Frontal cortex (tissue), 4 donors: Measurements from ENCODE around the gene RBM22. TPM values are rescaled to one million over a fixed set of nuclear protein-coding genes. Genes with fewer than 3 reads are reported as not detected.
A peak's percentile ranks its signal among the peaks of the same experiment; 100 is the strongest.

Experiments used
- DNase-seq, 2 donors: peaks; one replicate each; pipeline ENCODE4 v3.0.0; 2012; ENCODE audit warnings: low spot score in 2 of 2
- FAIRE-seq: peaks from 2 replicates; lab custom pipeline; 2012; peaks lifted over from hg19 to GRCh38; lab: Jason Lieb, UNC
- total RNA-seq: library from RNA; depleted of rRNA; stranded (reverse); fragments of >200 nt; gene quantifications from one replicate; pipeline ENCODE4 v1.2.3, GENCODE V29; 2014
- donor health status: control.
- donor health status: control.
- donor health status: control.

RBM22 gene
- total RNA-seq, 1 donor from 2014 or later, result 25.3 TPM

DNA sequence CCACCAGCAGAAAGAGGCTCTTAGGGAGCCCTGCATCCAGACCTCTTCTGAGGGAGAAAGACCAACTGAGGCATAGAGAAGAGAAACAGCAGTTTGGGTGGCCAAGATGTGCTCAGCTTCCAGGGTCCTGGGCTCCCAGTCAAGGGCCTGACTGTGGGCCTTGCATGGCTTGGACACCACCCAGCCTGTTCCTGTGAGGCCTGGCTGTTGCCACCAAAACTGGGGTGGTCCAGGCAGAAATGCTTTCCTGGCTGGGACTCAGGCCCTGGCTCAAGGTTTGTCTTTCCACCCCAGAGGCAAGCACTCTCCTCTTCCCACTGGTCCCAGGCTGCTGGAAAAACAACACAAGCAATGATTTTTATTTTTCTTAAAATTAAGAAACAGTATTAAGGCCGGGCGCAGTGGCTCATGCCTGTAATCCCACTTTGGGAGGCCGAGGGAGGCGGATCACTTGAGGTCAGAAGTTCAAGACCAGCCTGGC is 26.5 kb downstream of the RBM22 start:
- no peak for FAIRE-seq
- DNase-seq, result no peak

DNA sequence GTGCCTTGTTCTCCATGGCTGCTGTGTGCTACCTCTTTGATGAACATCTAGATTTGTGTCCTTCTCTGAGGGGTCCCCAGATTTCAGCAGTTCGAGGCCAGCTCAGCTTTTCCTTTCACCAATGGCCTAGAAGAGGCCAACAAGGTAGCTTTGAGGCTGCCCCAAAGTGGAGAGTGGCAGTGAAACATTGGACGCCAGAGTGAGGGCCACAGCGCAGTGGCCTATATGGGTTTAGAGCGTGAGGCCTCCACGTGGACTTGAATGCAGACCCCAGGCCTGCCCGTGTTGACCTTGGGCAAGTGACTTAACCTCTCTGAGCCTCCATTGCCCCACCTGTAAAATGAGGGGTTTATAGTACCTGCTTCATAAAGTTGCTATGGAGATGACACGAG is 28.0 kb downstream of the RBM22 start:
- FAIRE-seq (no peak), DNase-seq (peak in 1 of 2 donors; percentile 8)

DNA sequence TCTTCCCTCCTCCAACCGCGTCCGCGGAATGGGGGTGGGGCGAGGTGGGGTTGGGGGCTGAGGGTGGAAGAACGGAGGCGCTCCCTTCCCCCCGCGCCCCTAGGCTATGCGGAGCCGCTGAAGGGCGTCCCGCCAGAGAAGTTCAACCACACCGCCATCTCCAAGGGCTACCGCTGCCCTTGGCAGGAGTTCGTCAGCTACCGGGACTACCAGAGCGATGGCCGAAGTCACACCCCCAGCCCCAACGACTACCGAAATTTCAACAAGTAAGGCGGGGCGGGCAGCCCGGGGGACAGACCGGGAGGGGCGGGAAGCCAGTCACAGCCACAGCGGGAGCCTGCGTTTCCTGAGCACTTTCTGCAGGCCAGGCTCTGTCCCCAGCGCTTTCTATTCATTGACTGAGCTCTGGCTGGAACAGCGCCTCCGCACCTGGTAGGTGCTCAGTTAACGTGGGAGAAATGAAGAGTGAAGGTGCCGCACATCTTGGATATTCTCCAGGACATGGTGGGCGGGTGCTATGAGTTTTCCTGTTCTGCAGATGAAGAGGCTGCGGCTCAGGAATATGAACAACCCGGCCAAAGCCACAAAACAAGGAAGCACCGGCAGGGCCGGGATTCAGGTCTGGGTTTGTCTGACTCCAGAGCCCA is 28.5 kb downstream of the RBM22 start:
- DNase-seq, result peak; percentile 38 to 60
- no peak for FAIRE-seq

DNA sequence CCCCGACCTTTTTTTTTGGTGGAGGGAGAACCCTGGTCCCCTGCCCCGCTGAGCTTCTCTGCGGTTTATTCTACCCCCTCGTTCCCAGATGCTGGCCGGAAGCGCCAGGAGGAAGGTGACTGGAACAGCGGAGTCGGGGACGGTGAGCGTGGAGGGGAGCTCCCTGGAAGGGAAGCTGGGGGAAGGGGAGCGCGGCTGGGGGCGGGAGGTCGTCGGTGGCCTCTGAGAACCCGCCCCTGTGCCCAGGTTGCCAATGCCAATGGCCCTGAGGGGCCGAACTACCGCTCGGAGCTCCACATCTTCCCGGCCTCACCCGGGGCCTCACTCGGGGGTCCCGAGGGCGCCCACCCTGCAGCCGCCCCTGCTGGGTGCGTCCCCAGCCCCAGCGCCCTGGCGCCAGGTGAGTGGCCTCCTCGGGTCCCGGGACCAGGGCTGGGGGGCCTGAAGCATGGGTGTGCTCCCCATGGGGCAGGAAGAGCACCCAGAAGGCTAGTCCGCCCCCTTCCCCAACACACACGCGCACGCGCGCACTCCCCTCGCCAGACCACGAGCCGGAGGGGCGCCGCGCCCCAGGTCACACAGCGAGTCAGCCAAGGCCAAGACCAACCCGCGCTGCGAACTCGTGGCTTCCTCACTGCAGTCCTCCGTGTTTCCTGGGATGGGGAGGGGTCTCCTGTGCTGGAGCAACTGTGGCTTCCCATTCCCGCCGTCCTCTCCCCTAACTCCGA is 29.2 kb downstream of the RBM22 start:
- DNase-seq (peak in 1 of 2 donors; percentile 16), FAIRE-seq (no peak)

DNA sequence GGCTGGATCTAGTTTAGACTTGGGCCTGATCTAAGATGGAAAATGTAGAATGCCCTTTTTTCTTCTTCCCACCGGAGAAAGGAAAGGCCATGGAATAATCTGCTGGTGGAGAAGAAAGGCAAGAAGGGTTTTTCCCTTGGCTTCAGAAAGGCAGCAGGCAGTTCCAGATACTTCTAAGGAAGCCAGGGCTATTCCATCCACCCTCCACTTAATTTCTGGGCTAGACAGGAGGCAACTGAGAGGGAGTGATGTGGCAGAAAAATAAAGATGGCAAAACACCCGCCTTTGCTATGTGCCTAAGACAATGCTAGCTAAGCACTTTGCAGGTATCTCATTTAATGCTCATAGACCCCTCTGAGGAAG is 29.9 kb downstream of the RBM22 start:
- DNase-seq (peak in 1 of 2 donors; percentile 10), FAIRE-seq (no peak)

DNA sequence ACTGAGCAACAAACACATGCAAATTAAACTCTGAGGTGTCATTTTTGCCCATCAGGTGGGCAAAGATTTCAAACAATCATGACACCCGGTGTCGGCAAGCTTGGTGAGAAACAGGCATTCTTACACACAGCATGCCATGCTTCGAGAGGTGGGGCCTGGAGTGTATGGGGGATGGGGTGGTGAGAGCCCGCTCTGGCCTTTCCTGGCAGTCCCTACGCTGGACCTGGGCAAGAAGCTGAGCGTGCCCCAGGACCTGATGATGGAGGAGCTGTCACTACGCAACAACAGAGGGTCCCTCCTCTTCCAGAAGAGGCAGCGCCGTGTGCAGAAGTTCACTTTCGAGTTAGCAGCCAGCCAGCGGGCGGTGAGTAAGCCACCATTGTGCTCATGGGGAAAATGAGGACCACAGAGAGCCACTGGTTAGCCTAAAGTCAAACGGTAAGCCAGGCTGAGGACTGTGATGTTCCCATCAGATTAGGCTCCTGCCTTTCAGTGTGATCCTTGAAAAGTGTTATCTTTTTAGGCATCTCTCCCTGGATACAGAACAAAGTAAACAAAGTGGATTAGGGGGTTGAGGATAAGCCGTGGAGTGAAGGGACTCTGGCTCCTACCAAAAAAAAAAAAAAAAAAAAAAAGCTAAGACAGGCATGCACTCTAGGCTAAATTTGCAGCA is 30.5 kb downstream of the RBM22 start:
- DNase-seq (peak in 1 of 2 donors; percentile 9), FAIRE-seq (no peak)

DNA sequence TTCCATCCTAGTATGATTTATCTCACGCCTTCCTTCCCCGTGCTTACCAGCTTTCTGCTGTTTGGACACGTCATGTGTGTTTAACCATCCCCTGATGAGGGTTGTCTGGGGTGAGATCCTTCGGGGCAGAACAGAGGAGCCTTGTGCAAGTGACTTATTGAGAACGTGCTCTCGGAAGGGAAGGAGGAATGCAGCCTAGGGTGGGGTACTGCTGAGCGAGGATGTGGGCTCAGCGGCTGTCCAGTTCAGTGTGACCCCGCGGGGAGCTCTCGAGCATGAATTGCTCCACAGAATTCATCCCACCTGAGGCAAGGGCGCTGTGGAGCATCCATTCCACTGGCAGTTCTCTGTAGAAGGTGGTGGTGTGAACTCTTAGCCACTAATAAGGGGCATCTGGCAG is 35.8 kb downstream of the RBM22 start:
- DNase-seq, result no peak
- no peak for FAIRE-seq

DNA sequence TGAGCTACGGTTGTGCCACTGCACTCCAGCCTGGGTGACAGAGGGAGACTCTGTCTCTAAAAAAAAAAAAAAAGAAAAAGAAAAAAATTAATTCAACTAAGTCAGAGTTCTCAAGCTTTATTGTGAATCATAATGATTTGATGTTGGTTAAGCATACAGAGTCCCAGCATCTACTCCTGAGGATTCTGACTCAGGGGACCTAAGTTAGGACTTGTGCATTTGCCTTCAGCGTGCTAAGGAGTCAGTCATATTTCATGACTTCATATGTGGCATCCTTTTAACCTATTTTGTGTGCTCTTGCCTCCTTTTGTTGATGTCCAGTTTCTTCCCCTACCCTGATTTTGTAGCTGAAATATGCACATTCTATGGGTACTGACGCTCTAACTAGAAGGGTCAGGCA is 36.9 kb downstream of the RBM22 start:
- FAIRE-seq (no peak), DNase-seq (no peak)

DNA sequence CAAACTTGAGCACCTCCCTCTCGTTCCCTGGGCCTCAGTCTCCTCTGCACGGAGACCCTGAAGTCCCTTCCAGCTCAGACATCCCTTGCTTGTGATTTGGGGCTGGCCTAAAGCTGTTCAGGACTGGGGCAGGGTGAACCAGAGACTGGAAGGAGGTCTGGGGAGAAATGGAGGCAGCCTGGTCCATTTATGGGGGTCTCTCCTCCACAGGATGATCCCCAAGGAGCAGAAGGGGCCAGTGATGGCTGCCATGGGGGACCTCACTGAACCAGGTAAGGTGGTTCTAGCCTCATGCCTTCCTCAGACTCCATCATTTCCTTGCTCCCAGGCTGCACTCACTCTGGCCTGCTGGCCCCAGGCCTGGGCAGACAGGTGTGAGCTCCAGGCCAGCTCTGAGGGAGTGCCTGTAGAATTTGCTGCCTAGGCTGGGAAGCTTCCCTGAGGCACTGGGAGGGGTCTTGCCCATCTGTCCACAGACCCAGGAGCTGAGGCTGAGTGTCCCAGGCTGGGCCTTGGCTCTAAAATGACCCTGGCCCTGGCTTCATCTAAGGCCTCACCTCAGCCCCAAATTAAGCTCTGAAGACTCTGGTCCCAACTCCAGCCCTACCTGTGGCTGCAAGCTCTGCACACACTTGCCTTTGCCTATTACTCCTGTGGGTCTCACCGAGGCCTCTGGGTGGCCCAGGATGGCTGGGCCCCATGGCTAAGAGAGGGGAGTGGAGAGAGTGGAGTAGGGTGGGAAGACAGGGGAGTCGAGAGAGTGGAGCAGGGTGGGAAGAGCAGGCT is 37.9 kb downstream of the RBM22 start:
- no peak for FAIRE-seq
- no peak for DNase-seq

DNA sequence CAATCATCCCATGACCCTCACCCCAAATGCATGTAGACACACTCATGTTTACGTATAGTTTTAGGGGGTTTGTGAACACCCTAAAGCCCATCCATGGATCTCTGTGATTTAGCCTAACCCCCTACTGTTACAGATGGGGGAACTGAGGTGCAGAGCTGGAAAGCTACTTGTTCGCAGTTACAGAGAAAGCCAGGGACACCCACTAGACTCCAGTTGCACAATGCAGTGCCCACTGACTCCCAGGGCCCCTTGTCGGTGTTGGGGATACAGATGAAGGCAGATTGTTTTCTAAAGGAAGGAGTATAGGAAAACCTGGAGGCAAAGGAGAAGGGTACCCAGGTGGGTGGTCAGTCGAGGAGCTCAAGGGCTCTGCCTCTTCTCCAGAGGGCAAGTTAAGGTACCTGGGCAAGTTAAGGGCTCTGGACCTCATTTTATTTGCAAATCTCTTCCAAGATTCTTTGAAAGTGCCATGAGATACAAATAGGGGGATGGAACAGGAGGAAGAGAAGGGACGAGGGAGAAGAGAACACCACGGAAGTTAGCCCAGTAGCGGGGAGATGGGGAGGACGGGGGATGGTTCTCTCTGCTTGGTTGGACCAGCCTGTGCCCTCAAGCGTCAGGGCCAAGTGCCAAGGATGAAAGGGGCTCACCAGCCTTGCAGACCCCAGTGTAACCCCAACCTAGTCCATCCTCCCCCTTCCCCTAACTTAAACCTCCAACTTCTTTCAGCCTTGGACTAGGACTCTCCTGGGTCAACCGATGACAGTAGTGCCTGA is 38.9 kb downstream of the RBM22 start:
- FAIRE-seq (no peak), DNase-seq (no peak)

DNA sequence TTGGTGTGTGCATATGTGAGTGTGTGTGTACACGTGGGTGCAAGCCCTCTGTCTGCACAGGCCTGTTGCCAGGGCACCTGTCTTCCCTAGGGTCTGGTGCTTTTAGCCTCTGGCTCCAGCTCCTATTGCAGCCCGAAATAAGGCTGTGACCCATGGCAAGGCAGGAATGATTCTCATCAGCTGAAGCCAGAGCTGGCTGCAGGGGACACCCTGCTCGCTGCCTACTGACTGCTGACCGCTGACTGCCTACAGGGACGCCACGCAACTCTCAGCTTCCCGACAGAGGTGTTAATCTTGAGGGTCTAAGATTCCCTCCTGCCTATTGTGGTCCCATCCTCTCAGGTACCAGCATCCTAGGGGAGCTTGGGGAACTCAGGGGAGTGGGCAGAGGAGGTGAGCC is 39.8 kb downstream of the RBM22 start, which contains the start of gene MYOZ3:
MYOZ3 (plus strand) TSS at position 166 of the 400 bp plus-strand sequence. CDS start 1,691 bp downstream, outside the sequence.
- FAIRE-seq (no peak), DNase-seq (no peak)

DNA sequence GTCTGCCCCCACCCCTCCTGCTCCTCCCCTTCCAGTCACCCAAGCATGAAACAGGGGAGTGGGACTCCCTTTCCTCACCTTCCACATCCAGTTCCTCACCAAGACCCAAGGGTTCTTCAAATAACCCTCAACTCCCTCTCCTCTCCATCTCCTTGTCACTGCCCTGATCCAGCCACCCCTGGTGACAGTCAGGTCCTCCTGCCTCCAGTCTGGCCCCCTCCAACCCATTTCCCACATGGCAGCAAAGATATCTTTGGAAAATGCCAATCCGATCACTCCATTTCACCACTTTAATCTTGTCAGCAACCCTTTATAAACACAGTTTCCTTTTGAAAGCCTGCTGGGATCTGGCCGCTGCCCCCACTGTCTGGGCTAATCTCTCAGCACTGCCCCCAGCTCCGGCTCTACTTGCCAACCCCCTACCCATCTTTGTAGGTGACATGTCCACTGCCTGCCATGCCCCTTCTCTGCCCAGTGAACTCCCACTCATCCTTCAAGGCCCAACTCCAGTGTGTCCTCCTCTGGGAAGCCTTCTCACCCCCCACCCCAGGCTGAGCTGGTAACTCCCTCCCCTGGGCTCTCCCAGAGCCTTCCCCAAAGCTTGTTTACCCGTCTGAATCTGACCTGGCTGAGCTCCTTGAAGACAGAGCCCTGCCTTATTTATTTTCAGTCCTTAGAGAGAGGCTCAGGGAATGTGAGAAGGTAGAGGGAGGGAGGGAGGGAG is 40.6 kb downstream of the RBM22 start:
- FAIRE-seq (no peak), DNase-seq (no peak)

DNA sequence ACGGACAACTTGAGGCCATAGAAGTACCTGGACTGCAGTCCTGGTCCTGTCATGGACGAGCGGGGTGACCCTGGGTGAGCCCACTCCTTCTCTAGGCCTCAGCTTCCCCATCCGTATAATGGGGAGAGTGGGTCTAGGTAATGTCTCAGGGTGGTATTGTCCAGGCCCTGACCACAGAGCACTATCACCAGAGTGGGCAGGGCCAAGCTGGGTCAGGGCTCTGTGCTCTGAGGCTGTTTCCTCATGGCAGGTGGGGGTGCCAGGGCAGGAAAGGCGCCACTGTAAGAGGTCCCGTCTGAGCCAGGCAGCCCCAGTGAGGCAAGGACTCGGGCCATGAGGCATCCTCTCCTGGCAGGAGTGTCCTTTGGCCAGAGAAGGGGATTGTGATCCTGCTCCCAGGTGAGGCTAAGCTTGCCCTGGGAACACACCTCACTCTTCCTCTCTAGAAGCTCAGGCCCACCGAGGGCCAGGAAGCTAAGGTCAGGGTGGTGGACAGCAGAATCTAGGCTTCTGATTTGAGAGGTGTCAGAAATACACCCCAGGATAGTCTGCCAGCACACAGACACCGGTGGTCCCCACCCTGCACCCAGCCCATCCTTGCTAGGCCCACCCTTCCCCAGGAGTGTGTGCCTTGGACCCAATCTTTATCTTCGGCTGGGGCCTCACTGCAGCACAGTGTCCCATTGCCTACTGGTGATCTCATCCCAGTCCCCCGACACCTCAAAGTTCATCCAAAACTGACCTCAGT is 41.3 kb downstream of the RBM22 start:
- no peak for FAIRE-seq
- no peak for DNase-seq

DNA sequence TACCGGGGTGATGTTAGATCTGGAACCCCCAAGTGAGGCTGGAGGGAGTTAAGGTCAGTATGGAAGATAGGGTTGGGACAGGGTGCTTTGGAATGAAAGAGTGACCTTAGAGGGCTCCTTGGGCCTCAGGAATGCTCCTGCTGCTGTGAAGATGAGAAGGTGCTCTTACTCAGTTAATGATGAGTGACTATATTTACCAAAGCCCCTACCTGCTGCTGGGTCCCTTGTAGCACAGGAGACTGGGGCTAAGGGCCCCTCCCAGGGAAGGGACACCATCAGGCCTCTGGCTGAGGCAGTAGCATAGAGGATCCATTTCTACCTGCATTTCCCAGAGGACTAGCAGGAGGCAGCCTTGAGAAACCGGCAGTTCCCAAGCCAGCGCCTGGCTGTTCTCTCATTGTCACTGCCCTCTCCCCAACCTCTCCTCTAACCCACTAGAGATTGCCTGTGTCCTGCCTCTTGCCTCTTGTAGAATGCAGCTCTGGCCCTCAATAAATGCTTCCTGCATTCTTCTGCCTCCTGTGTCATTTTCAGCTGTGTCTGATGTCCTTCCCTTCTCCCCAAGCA is 42.1 kb downstream of the RBM22 start:
- FAIRE-seq (no peak), DNase-seq (no peak)

DNA sequence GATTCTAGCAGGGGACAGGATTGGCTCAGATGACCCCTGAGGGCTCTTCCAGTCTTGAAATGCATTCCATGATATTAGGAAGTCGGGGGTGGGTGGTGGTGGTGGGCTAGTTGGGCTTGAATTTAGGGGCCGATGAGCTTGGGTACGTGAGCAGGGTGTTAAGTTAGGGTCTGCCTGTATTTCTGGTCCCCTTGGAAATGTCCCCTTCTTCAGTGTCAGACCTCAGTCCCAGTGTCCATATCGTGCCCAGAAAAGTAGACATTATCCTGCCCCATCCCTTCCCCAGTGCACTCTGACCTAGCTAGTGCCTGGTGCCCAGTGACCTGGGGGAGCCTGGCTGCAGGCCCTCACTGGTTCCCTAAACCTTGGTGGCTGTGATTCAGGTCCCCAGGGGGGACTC is 42.7 kb downstream of the RBM22 start:
- no peak for FAIRE-seq
- DNase-seq, result no peak

DNA sequence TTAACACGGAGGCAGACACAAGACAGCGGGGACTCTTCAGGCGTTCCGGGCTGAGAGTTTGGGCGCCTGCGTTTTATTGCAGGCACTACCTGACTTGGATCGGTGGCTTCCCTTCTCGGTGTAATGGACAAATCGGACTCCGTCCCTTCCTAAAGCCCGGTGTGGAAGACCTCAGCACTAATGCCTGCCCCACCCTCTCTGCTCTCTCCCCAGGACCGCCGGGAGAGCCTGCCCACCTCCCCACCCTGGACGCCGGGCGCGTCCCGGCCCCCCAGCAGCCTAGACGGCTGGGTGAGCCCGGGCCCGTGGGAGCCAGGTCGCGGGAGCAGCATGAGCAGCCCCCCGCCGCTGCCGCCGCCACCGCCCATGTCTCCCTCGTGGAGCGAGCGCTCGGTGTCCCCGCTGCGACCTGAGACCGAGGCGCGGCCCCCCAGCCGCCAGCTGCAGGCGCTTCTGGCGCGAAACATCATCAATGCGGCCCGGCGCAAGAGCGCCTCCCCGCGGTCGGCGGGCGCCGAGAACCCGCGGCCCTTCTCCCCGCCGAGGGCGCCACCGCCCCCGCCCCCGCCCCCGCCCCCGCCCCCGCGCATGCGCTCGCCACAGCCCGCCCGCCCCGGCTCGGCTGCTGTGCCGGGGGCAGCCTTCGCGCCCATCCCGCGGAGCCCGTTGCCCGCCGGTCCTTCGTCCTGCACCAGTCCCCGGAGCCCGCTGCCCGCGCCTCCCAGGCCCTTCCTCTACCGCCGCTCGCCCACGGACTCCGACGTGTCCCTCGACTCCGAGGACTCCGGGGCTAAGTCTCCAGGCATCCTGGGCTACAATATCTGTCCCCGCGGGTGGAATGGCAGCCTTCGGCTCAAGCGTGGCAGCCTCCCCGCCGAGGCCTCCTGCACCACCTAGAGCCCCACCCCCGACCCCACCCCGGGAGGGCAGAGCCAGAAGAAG is 44.4 kb downstream of the RBM22 start:
- no peak for FAIRE-seq
- DNase-seq, result peak; percentile 96 to 97

DNA sequence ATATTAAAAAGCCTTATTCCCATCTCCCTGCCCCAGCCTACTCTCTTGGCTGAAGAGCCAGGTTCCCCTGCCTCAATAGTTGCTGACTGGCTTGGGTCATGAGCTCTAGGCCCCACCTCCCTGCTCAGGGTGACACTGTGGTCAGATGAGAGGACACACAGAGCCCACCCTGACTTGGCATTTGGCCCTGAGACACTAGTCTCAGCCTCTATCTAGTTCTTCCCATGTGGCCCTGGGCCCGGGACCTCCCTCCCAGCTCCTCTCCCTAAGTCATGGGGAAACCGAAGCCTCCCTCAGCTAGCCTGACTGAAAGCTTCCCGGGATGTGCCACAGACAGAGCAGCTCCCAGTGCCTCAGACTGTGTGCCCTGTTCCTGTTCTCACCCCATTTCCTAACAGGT is 45.6 kb downstream of the RBM22 start:
- DNase-seq (no peak), FAIRE-seq (no peak)
